ENCODE results near the gene CACNA1B. TPM values are rescaled to one million over a fixed set of nuclear protein-coding genes. Genes with fewer than 3 reads are reported as not detected.

CACNA1B gene
- total and polyA plus RNA-seq, 2 of the 13 experiments (the other 11 are each of a cell fraction or from before 2014, with no cell fraction given) = under 0.01 to 0.04 TPM

GRCh38 chr9:137967280-137967953, 89.8 kb downstream of the CACNA1B start:
- H2AFZ ChIP-seq (ENCODE audit: low read length) = no peak overlapping the region
- ATAC-seq = no peak
- no peaks in the 10 kb centered on the region for H3K79me2 ChIP-seq (ENCODE audit: insufficient read depth, low read length)
- no peak overlapping the region for H3K4me3 ChIP-seq (replicated peaks in 1 of 3; ENCODE audit: insufficient read depth in 1 of 3, low read depth in 2 of 3, low read length in 3 of 3)
- ChIA-PET CTCF (ENCODE audit: low intra/inter-chr PET ratio, low total read pairs) (no interaction called here), POLR2A (no interaction called here)
- no peak for TF ChIP-seq MAFK (conservative IDR thresholded peaks at IDR 0.05 in 1 of 2, IDR thresholded peaks at IDR 0.05 in 1 of 2; ENCODE audit: low read length in 2 of 2)
- TF ChIP-seq MLX (CRISPR knock-in tag; IDR thresholded peaks at IDR 0.05) = no peak
- TF ChIP-seq ZNF18 (CRISPR knock-in tag; IDR thresholded peaks at IDR 0.05; ENCODE audit: insufficient replicate concordance) = no peak
- no peak for TF ChIP-seq FOXP1 (IDR thresholded peaks at IDR 0.05)
- TF ChIP-seq FOXP1 (CRISPR knock-in tag; IDR thresholded peaks at IDR 0.05) = no peak
- TF ChIP-seq, protein P1, sequence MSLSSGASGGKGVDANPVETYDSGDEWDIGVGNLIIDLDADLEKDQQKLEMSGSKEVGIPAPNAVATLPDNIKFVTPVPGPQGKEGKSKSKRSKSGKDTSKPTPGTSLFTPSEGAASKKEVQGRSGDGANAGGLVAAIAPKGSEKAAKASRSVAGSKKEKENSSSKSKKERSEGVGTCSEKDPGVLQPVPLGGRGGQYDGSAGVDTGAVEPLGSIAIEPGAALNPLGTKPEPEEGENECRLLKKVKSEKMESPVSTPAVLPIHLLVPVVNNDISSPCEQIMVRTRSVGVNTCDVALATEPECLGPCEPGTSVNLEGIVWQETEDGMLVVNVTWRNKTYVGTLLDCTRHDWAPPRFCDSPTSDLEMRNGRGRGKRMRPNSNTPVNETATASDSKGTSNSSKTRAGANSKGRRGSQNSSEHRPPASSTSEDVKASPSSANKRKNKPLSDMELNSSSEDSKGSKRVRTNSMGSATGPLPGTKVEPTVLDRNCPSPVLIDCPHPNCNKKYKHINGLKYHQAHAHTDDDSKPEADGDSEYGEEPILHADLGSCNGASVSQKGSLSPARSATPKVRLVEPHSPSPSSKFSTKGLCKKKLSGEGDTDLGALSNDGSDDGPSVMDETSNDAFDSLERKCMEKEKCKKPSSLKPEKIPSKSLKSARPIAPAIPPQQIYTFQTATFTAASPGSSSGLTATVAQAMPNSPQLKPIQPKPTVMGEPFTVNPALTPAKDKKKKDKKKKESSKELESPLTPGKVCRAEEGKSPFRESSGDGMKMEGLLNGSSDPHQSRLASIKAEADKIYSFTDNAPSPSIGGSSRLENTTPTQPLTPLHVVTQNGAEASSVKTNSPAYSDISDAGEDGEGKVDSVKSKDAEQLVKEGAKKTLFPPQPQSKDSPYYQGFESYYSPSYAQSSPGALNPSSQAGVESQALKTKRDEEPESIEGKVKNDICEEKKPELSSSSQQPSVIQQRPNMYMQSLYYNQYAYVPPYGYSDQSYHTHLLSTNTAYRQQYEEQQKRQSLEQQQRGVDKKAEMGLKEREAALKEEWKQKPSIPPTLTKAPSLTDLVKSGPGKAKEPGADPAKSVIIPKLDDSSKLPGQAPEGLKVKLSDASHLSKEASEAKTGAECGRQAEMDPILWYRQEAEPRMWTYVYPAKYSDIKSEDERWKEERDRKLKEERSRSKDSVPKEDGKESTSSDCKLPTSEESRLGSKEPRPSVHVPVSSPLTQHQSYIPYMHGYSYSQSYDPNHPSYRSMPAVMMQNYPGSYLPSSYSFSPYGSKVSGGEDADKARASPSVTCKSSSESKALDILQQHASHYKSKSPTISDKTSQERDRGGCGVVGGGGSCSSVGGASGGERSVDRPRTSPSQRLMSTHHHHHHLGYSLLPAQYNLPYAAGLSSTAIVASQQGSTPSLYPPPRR (CRISPR knock-in tag; IDR thresholded peaks at IDR 0.05; ENCODE audit: borderline replicate concordance) = no peak
- no peak for TF ChIP-seq PITX1 (CRISPR knock-in tag; IDR thresholded peaks at IDR 0.05)
- TF ChIP-seq ZNF547 (CRISPR knock-in tag; IDR thresholded peaks at IDR 0.05) = no peak
- H4K20me1 ChIP-seq (ENCODE audit: insufficient read depth, low read length) = no peaks in the 10 kb centered on the region
- no peak overlapping the region for H3K9ac ChIP-seq (ENCODE audit: insufficient read depth, low read depth, low read length)
- intact Hi-C loops (cut with micrococcal nuclease; ENCODE audit: unreplicated experiment) = no loop called here
- FAIRE-seq = no peak
- no peak for DNase-seq (ENCODE audit: low spot score)
- in situ Hi-C loops (cut with HindIII; ENCODE audit: extremely low pct_ligation_motif_present, low pct_unique_long_range_greater_than_20kb) = no loop called here
- WGBS (ENCODE audit: low lambda C conversion rate) = 41% methylated on average over 17 of the region's 17 CpGs
- H3K36me3 ChIP-seq (replicated peaks in 1 of 2; ENCODE audit: control insufficient read depth in 1 of 2, insufficient read depth in 2 of 2, low read length in 2 of 2) = no peaks in the 10 kb centered on the region
- no peaks in the 10 kb centered on the region for H3K9me3 ChIP-seq (ENCODE audit: low read length)
- H3K4me1 ChIP-seq (ENCODE audit: insufficient read depth, low read length) = peaks cover 5% of the 10 kb centered on the region; the same call in 1 of the 2 replicates
- no peak overlapping the region for H3K4me2 ChIP-seq (ENCODE audit: low read depth, low read length)
- H3K27ac ChIP-seq (ENCODE audit: extremely low read length, insufficient read depth, low read length) = no peak overlapping the region
- H3K27me3 ChIP-seq (ENCODE audit: control insufficient read depth in 1 of 2, insufficient read depth in 2 of 2, low read length in 2 of 2) = peaks cover 0 to 4% of the 10 kb centered on the region in 2 experiments; a peak in 2 of 5 replicates
- no TSS peak for BruUV-seq (replicated peaks)

Measured in HepG2 (cell line).